ENCODE results near the gene GJC2. TPM values are rescaled to one million over a fixed set of nuclear protein-coding genes. Genes with fewer than 3 reads are reported as not detected.

The GJC2 gene
- polyA plus RNA-seq, 1 donor (not counting 4 experiments of a cell fraction or from before 2014, with no cell fraction given) = 0.58 TPM

DNA sequence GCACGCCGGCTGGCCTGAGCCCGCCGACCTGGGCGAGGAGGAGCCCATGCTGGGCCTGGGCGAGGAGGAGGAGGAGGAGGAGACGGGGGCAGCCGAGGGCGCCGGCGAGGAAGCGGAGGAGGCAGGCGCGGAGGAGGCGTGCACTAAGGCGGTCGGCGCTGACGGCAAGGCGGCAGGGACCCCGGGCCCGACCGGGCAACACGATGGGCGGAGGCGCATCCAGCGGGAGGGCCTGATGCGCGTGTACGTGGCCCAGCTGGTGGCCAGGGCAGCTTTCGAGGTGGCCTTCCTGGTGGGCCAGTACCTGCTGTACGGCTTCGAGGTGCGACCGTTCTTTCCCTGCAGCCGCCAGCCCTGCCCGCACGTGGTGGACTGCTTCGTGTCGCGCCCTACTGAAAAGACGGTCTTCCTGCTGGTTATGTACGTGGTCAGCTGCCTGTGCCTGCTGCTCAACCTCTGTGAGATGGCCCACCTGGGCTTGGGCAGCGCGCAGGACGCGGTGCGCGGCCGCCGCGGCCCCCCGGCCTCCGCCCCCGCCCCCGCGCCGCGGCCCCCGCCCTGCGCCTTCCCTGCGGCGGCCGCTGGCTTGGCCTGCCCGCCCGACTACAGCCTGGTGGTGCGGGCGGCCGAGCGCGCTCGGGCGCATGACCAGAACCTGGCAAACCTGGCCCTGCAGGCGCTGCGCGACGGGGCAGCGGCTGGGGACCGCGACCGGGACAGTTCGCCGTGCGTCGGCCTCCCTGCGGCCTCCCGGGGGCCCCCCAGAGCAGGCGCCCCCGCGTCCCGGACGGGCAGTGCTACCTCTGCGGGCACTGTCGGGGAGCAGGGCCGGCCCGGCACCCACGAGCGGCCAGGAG, 8.6 kb downstream of the GJC2 start:
- dilution Hi-C loops (cut with MboI; ENCODE audit: extremely low pct_ligation_motif_present, low sequenced_read_pairs) = no loop called here
- no peak overlapping the region for H3K4me3 ChIP-seq (ENCODE audit: control insufficient read depth in 2 of 3, extremely low read depth in 1 of 3, insufficient read depth in 2 of 3, low read depth in 1 of 3, low read length in 3 of 3)
- H3K4me2 ChIP-seq (ENCODE audit: control insufficient read depth, extremely low read depth, insufficient read depth, low read depth, low read length) = no peak overlapping the region
- H3K27me3 ChIP-seq (ENCODE audit: control insufficient read depth, extremely low read depth, insufficient read depth, low read length) = no peaks in the 10 kb centered on the region
- H3K9me1 ChIP-seq (ENCODE audit: control insufficient read depth, extremely low read depth, insufficient read depth, low read length) = no peaks in the 10 kb centered on the region
- H3K9ac ChIP-seq (ENCODE audit: control insufficient read depth, extremely low read depth, insufficient read depth, low read length) = no peak overlapping the region
- H3K9me3 ChIP-seq (ENCODE audit: control insufficient read depth, low read depth, low read length) = no peaks in the 10 kb centered on the region
- no peak overlapping the region for H3K27ac ChIP-seq (ENCODE audit: control insufficient read depth, insufficient read depth, low read length)
- no peaks in the 10 kb centered on the region for H4K20me1 ChIP-seq (ENCODE audit: control insufficient read depth, extremely low read depth, insufficient read depth, low read length)
- H3K4me1 ChIP-seq (ENCODE audit: control insufficient read depth, extremely low read depth, insufficient read depth, low read length) = peaks cover 42% of the 10 kb centered on the region
- no peak for TF ChIP-seq EZH2 (IDR thresholded peaks at IDR 0.05; ENCODE audit: low read length)
- TF ChIP-seq, protein P1, sequence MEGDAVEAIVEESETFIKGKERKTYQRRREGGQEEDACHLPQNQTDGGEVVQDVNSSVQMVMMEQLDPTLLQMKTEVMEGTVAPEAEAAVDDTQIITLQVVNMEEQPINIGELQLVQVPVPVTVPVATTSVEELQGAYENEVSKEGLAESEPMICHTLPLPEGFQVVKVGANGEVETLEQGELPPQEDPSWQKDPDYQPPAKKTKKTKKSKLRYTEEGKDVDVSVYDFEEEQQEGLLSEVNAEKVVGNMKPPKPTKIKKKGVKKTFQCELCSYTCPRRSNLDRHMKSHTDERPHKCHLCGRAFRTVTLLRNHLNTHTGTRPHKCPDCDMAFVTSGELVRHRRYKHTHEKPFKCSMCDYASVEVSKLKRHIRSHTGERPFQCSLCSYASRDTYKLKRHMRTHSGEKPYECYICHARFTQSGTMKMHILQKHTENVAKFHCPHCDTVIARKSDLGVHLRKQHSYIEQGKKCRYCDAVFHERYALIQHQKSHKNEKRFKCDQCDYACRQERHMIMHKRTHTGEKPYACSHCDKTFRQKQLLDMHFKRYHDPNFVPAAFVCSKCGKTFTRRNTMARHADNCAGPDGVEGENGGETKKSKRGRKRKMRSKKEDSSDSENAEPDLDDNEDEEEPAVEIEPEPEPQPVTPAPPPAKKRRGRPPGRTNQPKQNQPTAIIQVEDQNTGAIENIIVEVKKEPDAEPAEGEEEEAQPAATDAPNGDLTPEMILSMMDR (optimal IDR thresholded peaks at IDR 0.05 in 1 of 3, IDR thresholded peaks at IDR 0.05 in 1 of 3, conservative IDR thresholded peaks at IDR 0.05 in 1 of 3; ENCODE audit: extremely low read depth in 1 of 3, insufficient read depth in 2 of 3, low read length in 3 of 3) = no peak
- H3K79me2 ChIP-seq (ENCODE audit: control insufficient read depth, insufficient read depth, low read length) = no peaks in the 10 kb centered on the region
- no peak overlapping the region for H2AFZ ChIP-seq (ENCODE audit: control insufficient read depth, low read length)
- DNase-seq (ENCODE audit: low read depth, low spot score) (no peak), FAIRE-seq (no peak)
- H3K36me3 ChIP-seq (ENCODE audit: control insufficient read depth in 2 of 2, extremely low read depth in 1 of 2, insufficient read depth in 2 of 2, low read length in 2 of 2) = no peaks in the 10 kb centered on the region

DNA sequence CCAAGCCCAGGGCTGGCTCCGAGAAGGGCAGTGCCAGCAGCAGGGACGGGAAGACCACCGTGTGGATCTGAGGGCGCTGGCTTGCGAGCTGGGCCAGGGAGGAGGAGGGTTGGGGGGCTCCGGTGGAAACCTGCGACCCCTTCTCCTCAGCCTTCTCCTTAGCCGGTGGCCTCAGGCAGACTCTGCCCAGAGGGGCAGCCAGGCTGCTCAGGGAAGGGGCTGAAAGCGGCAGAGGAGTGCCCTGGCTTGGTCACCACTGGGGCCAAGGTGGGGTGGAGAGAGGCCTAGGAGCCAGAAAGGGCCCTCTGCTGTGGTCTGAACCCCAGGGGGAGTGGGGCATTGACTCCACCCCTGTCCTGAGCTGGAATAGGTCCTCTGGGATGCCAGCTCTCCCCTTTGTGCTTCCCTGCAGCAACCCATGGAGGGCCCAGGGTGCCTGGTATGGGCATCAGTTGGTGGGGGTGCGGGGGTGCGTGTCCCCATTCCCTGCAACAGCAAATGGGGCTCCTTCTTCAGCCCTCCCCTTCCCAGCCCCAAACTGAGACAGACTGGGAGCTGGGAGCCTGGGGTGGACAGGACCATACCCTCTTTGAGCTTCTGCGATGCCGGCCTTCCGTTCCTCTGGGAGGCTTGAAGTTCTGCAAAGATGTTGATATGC, 9.4 kb downstream of the GJC2 start:
- Histone ChIP-seq H3K27me3 (ENCODE audit: control insufficient read depth, extremely low read depth, insufficient read depth, low read length) (no peaks in the 10 kb centered on the region), H3K79me2 (ENCODE audit: control insufficient read depth, insufficient read depth, low read length) (no peaks in the 10 kb centered on the region), H3K9me1 (ENCODE audit: control insufficient read depth, extremely low read depth, insufficient read depth, low read length) (no peaks in the 10 kb centered on the region), H3K4me1 (ENCODE audit: control insufficient read depth, extremely low read depth, insufficient read depth, low read length) (peaks cover 47% of the 10 kb centered on the region), H3K4me3 (ENCODE audit: control insufficient read depth in 2 of 3, extremely low read depth in 1 of 3, insufficient read depth in 2 of 3, low read depth in 1 of 3, low read length in 3 of 3) (no peak overlapping the region), H3K9ac (ENCODE audit: control insufficient read depth, extremely low read depth, insufficient read depth, low read length) (no peak overlapping the region), H3K9me3 (ENCODE audit: control insufficient read depth, low read depth, low read length) (no peaks in the 10 kb centered on the region), H3K36me3 (ENCODE audit: control insufficient read depth in 2 of 2, extremely low read depth in 1 of 2, insufficient read depth in 2 of 2, low read length in 2 of 2) (no peaks in the 10 kb centered on the region), H3K4me2 (ENCODE audit: control insufficient read depth, extremely low read depth, insufficient read depth, low read depth, low read length) (no peak overlapping the region), H4K20me1 (ENCODE audit: control insufficient read depth, extremely low read depth, insufficient read depth, low read length) (no peaks in the 10 kb centered on the region), H2AFZ (ENCODE audit: control insufficient read depth, low read length) (no peak overlapping the region), H3K27ac (ENCODE audit: control insufficient read depth, insufficient read depth, low read length) (no peak overlapping the region)
- dilution Hi-C loops (cut with MboI; ENCODE audit: extremely low pct_ligation_motif_present, low sequenced_read_pairs) = no loop called here
- no peak for DNase-seq (ENCODE audit: low read depth, low spot score)
- FAIRE-seq = no peak
- TF ChIP-seq, protein P1 (optimal IDR thresholded peaks at IDR 0.05 in 1 of 3, IDR thresholded peaks at IDR 0.05 in 1 of 3, conservative IDR thresholded peaks at IDR 0.05 in 1 of 3; ENCODE audit: extremely low read depth in 1 of 3, insufficient read depth in 2 of 3, low read length in 3 of 3) = no peak
- no peak for TF ChIP-seq EZH2 (IDR thresholded peaks at IDR 0.05; ENCODE audit: low read length)

All from keratinocyte (primary cell).